ENCODE data around the gene ARL5B.

DNA sequence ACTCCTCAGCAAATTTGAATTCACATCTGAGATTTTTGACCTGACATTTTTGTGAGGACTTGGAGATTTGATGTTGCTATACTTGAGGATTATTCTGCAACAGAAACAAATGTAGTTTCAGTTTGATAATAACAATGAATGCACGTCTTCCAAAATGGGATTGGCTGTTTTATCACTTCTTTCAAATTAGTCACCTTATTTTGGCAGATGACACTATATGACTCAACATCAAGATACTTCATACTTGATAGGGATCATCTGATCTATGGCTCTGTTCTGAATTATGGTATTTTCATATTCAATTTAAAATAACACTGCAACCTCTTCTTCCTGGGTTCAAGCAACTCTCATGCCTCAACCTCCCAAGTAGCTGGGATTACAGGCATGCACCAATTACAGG lies 24.2 kb downstream of the ARL5B start:
- no peak for TF ChIP-seq CTCF (IDR thresholded peaks at IDR 0.05)
- TF ChIP-seq POLR2AphosphoS5 (IDR thresholded peaks at IDR 0.05; ENCODE audit: low read depth, low read length): no peak
